ENCODE data around the gene MAML3.

MAML3 gene

GRCh38 chr4:140046016-140046415, 108.0 kb downstream of the MAML3 start:
- DNase-seq (ENCODE audit: low spot score): no peak

GRCh38 chr4:140044337-140044902, 109.6 kb downstream of the MAML3 start:
- no peak for DNase-seq (ENCODE audit: low spot score)

- no peak for DNase-seq (ENCODE audit: low spot score)
Measured at GRCh38 chr4:140042634-140043033, 111.3 kb downstream of the MAML3 start.

GRCh38 chr4:140038031-140038533, 115.9 kb downstream of the MAML3 start:
- no peak for DNase-seq (ENCODE audit: low spot score)

GRCh38 chr4:140037353-140038030, 116.5 kb downstream of the MAML3 start:
- DNase-seq (ENCODE audit: low spot score): peak; percentile 95

GRCh38 chr4:140031706-140032105, 122.3 kb downstream of the MAML3 start:
- no peak for DNase-seq (ENCODE audit: low spot score)

- DNase-seq (ENCODE audit: low spot score): no peak
Measured at GRCh38 chr4:140031061-140031460, 122.9 kb downstream of the MAML3 start.

- DNase-seq (ENCODE audit: low spot score): no peak
Measured at GRCh38 chr4:140028676-140029517, 125.1 kb downstream of the MAML3 start.

GRCh38 chr4:140028101-140028500, 125.9 kb downstream of the MAML3 start:
- no peak for DNase-seq (ENCODE audit: low spot score)

GRCh38 chr4:140027101-140027500, 126.9 kb downstream of the MAML3 start:
- DNase-seq (ENCODE audit: low spot score): no peak

- DNase-seq (ENCODE audit: low spot score): no peak
Measured at GRCh38 chr4:140025470-140025869, 128.5 kb downstream of the MAML3 start.

- no peak for DNase-seq (ENCODE audit: low spot score)
Measured at GRCh38 chr4:140020457-140021361, 133.3 kb downstream of the MAML3 start.

- no peak for DNase-seq (ENCODE audit: low spot score)
Measured at GRCh38 chr4:140019619-140020347, 134.2 kb downstream of the MAML3 start.

GRCh38 chr4:140018931-140019618, 134.9 kb downstream of the MAML3 start:
- no peak for DNase-seq (ENCODE audit: low spot score)

- no peak for DNase-seq (ENCODE audit: low spot score)
Measured at GRCh38 chr4:140014284-140014683, 139.7 kb downstream of the MAML3 start.

- DNase-seq (ENCODE audit: low spot score): peak; percentile 71
Measured at GRCh38 chr4:140012688-140013486, 141.1 kb downstream of the MAML3 start.

GRCh38 chr4:140005699-140006098, 148.3 kb downstream of the MAML3 start:
- DNase-seq (ENCODE audit: low spot score): peak; percentile 22

GRCh38 chr4:140004922-140005627, 148.9 kb downstream of the MAML3 start:
- DNase-seq (ENCODE audit: low spot score): no peak

GRCh38 chr4:140004549-140004895, 149.5 kb downstream of the MAML3 start:
- DNase-seq (ENCODE audit: low spot score): no peak

Data from COLO829 (cell line).